HUES6 (cell line): Measurements from ENCODE around the gene PARD3.

Source experiments
- H3K27ac ChIP-seq: 2 replicates; pipeline ENCODE4 v1.7.0; 2013; ENCODE audit warnings: low read depth, mild to moderate bottlenecking, low read length, inconsistent platforms
- H3K27me3 ChIP-seq: 2 replicates; pipeline ENCODE4 v1.6.1; 2013; ENCODE audit warnings: low read length; ENCODE audit not compliant: control insufficient read depth, insufficient read depth
- H3K36me3 ChIP-seq: 2 replicates; pipeline ENCODE4 v1.6.1; 2013; ENCODE audit warnings: low read length; ENCODE audit not compliant: control insufficient read depth, insufficient read depth
- H3K4me1 ChIP-seq: 2 replicates; pipeline ENCODE4 v1.6.1; 2013; ENCODE audit warnings: low read length; ENCODE audit not compliant: control insufficient read depth, insufficient read depth
- H3K4me3 ChIP-seq: 2 replicates; pipeline ENCODE4 v1.5.1; 2013; ENCODE audit warnings: low read depth, low read length
- H3K9ac ChIP-seq: one replicate; pipeline ENCODE4 v1.6.1; 2013; ENCODE audit warnings: mild to moderate bottlenecking, low read length
- H3K9me3 ChIP-seq: 2 replicates; pipeline ENCODE4 v1.6.1; 2013; ENCODE audit warnings: low read depth, low read length; ENCODE audit not compliant: control insufficient read depth, insufficient read depth

Gene PARD3

GRCh38 chr10:34111179-34111578, 703.9 kb downstream of the PARD3 start:
- H3K9me3 ChIP-seq = no peaks in the 10 kb centered on the region
- H3K9ac ChIP-seq = no peak overlapping the region
- no peak overlapping the region for H3K4me3 ChIP-seq
- H3K36me3 ChIP-seq = no peaks in the 10 kb centered on the region
- peaks cover 5% of the 10 kb centered on the region for H3K4me1 ChIP-seq
- no peak overlapping the region for H3K27ac ChIP-seq
- no peaks in the 10 kb centered on the region for H3K27me3 ChIP-seq

GRCh38 chr10:34109952-34110702, 705.0 kb downstream of the PARD3 start:
- Histone ChIP-seq H3K4me3 (no peak overlapping the region), H3K9ac (no peak overlapping the region), H3K36me3 (no peaks in the 10 kb centered on the region), H3K27me3 (no peaks in the 10 kb centered on the region), H3K27ac (no peak overlapping the region), H3K9me3 (no peaks in the 10 kb centered on the region), H3K4me1 (peaks cover 8% of the 10 kb centered on the region)

- no peak overlapping the region for H3K4me3 ChIP-seq
Observed at GRCh38 chr10:34109495-34109894, 705.6 kb downstream of the PARD3 start.

GRCh38 chr10:34107626-34108516, 707.2 kb downstream of the PARD3 start:
- peaks cover 9% of the 10 kb centered on the region for H3K4me1 ChIP-seq
- H3K27ac ChIP-seq = no peak overlapping the region
- H3K9ac ChIP-seq = no peak overlapping the region
- H3K36me3 ChIP-seq = no peaks in the 10 kb centered on the region
- H3K27me3 ChIP-seq = no peaks in the 10 kb centered on the region
- H3K9me3 ChIP-seq = no peaks in the 10 kb centered on the region
- no peak overlapping the region for H3K4me3 ChIP-seq

More at GRCh38 chr10:34109495-34109894, 705.6 kb downstream of the PARD3 start:
- H3K4me1 ChIP-seq = peaks cover 13% of the 10 kb centered on the region
- no peaks in the 10 kb centered on the region for H3K36me3 ChIP-seq
- H3K9ac ChIP-seq = no peak overlapping the region
- no peaks in the 10 kb centered on the region for H3K9me3 ChIP-seq
- H3K27ac ChIP-seq = no peak overlapping the region
- no peaks in the 10 kb centered on the region for H3K27me3 ChIP-seq

- Histone ChIP-seq H3K4me3 (no peak overlapping the region), H3K27ac (no peak overlapping the region), H3K36me3 (no peaks in the 10 kb centered on the region), H3K27me3 (no peaks in the 10 kb centered on the region), H3K9me3 (no peaks in the 10 kb centered on the region), H3K4me1 (peaks cover 12% of the 10 kb centered on the region), H3K9ac (no peak overlapping the region)
Observed at GRCh38 chr10:34106356-34106885, 708.7 kb downstream of the PARD3 start.

GRCh38 chr10:34104829-34105572, 710.1 kb downstream of the PARD3 start:
- Histone ChIP-seq H3K4me3 (no peak overlapping the region), H3K27ac (no peak overlapping the region), H3K36me3 (no peaks in the 10 kb centered on the region), H3K9me3 (peaks cover 3% of the 10 kb centered on the region; the same call in 1 of the 2 replicates), H3K9ac (no peak overlapping the region), H3K4me1 (peaks cover 12% of the 10 kb centered on the region), H3K27me3 (no peaks in the 10 kb centered on the region)

GRCh38 chr10:34102893-34103506, 712.1 kb downstream of the PARD3 start:
- H3K27ac ChIP-seq = no peak overlapping the region
- no peak overlapping the region for H3K9ac ChIP-seq

GRCh38 chr10:34102237-34102673, 712.8 kb downstream of the PARD3 start:
- H3K9ac ChIP-seq = no peak overlapping the region
- peaks cover 12% of the 10 kb centered on the region for H3K4me1 ChIP-seq
- H3K36me3 ChIP-seq = no peaks in the 10 kb centered on the region
- H3K4me3 ChIP-seq = no peak overlapping the region
- H3K9me3 ChIP-seq = peaks cover 15% of the 10 kb centered on the region
- no peak overlapping the region for H3K27ac ChIP-seq
- H3K27me3 ChIP-seq = no peaks in the 10 kb centered on the region

More at GRCh38 chr10:34102893-34103506, 712.1 kb downstream of the PARD3 start:
- Histone ChIP-seq H3K9me3 (peaks cover 15% of the 10 kb centered on the region), H3K4me3 (no peak overlapping the region), H3K36me3 (no peaks in the 10 kb centered on the region), H3K4me1 (peaks cover 12% of the 10 kb centered on the region), H3K27me3 (no peaks in the 10 kb centered on the region)

GRCh38 chr10:34101001-34101400, 714.1 kb downstream of the PARD3 start:
- H3K4me1 ChIP-seq = peaks cover 12% of the 10 kb centered on the region
- H3K4me3 ChIP-seq = no peak overlapping the region
- H3K36me3 ChIP-seq = no peaks in the 10 kb centered on the region
- no peak overlapping the region for H3K9ac ChIP-seq
- H3K27ac ChIP-seq = no peak overlapping the region
- no peaks in the 10 kb centered on the region for H3K27me3 ChIP-seq
- peaks cover 15% of the 10 kb centered on the region for H3K9me3 ChIP-seq

- no peak overlapping the region for H3K27ac ChIP-seq
- no peaks in the 10 kb centered on the region for H3K27me3 ChIP-seq
- H3K9me3 ChIP-seq = peaks cover 15% of the 10 kb centered on the region
- H3K9ac ChIP-seq = no peak overlapping the region
- no peaks in the 10 kb centered on the region for H3K36me3 ChIP-seq
- H3K4me1 ChIP-seq = peaks cover 3% of the 10 kb centered on the region; the same call in 1 of the 2 replicates
- no peak overlapping the region for H3K4me3 ChIP-seq
Observed at GRCh38 chr10:34098821-34099567, 716.1 kb downstream of the PARD3 start.
